ENCODE results near the gene CCDC142. TPM values are rescaled to one million over a fixed set of nuclear protein-coding genes. Genes with fewer than 3 reads are reported as not detected.
"Not testable (repeated sequence)": the region's sequence is repeated elsewhere in the genome, so short reads cannot be mapped to it uniquely, and the experiment has no call there.

The CCDC142 gene
- total RNA-seq, 5 donors from 2014 or later (not counting 1 experiment from before 2014, with no cell fraction given) = 16.1 to 59.3 (median 56.7) TPM

- DNase-seq = no peak
- Mint-ChIP-seq H3K27ac (no peak overlapping the region), H3K36me3 (no peaks in the 10 kb centered on the region), H3K4me3 (no peak overlapping the region), H3K27me3 (peaks cover 0 to 2% of the 10 kb centered on the region in 2 donors), H3K4me1 (peaks cover 26 to 30% (median 29%) of the 10 kb centered on the region in 3 donors), H3K9me3 (no peaks in the 10 kb centered on the region)
- ATAC-seq (replicated peaks in 1 of 4) = no peak
- CTCF ChIA-PET = interaction anchor here in 1 of 2 donors (0.6 kb wide), 1 partner anchor 52 kb away, joined by 3 read pairs; no protein-coding TSS in a partner anchor
- H3K4me1 ChIP-seq (ENCODE audit: control insufficient read depth in 1 of 2, extremely low read depth in 1 of 2, insufficient read depth in 2 of 2, low read length in 2 of 2) = peaks cover 17 to 24% of the 10 kb centered on the region in 2 experiments
- 100% methylated on average over 2 of the region's 3 CpGs for WGBS (ENCODE audit: insufficient coverage)
- H3K27me3 ChIP-seq (replicated peaks in 1 of 2; ENCODE audit: control insufficient read depth in 2 of 2, extremely low read depth in 1 of 2, insufficient read depth in 2 of 2, low read length in 1 of 2) = no peaks in the 10 kb centered on the region
- POLR2A ChIA-PET = no interaction called here
- no peaks in the 10 kb centered on the region for H3K9me3 ChIP-seq
- no peak overlapping the region for H3K27ac ChIP-seq (ENCODE audit: low read length)
- no peak overlapping the region for H3K4me3 ChIP-seq (ENCODE audit: control insufficient read depth in 1 of 2, extremely low read depth in 1 of 2, low read length in 1 of 2)
- H3K36me3 ChIP-seq (ENCODE audit: control insufficient read depth in 2 of 2, extremely low read depth in 1 of 2, insufficient read depth in 1 of 2, low read length in 1 of 2) = no peaks in the 10 kb centered on the region
Observed at GRCh38 chr2:74450570-74451190, 32.1 kb downstream of the CCDC142 start.

GRCh38 chr2:74448771-74449170 lies 34.0 kb downstream of the CCDC142 start:
- H3K9me3 Mint-ChIP-seq = no peaks in the 10 kb centered on the region
- no peaks in the 10 kb centered on the region for H3K36me3 Mint-ChIP-seq
- Histone ChIP-seq H3K27ac (ENCODE audit: low read length) (no peak overlapping the region), H3K36me3 (ENCODE audit: control insufficient read depth in 2 of 2, extremely low read depth in 1 of 2, insufficient read depth in 1 of 2, low read length in 1 of 2) (no peaks in the 10 kb centered on the region), H3K27me3 (replicated peaks in 1 of 2; ENCODE audit: control insufficient read depth in 2 of 2, extremely low read depth in 1 of 2, insufficient read depth in 2 of 2, low read length in 1 of 2) (peaks cover 0 to 6% of the 10 kb centered on the region in 2 experiments), H3K4me3 (ENCODE audit: control insufficient read depth in 1 of 2, extremely low read depth in 1 of 2, low read length in 1 of 2) (no peak overlapping the region), H3K4me1 (ENCODE audit: control insufficient read depth in 1 of 2, extremely low read depth in 1 of 2, insufficient read depth in 2 of 2, low read length in 2 of 2) (peaks cover 8 to 16% of the 10 kb centered on the region in 2 experiments), H3K9me3 (no peaks in the 10 kb centered on the region)
- peaks cover 3 to 8% of the 10 kb centered on the region in 2 donors for H3K27me3 Mint-ChIP-seq
- WGBS (ENCODE audit: insufficient coverage) = 100% methylated on average over 1 of the region's 2 CpGs
- H3K4me3 Mint-ChIP-seq = no peak overlapping the region
- ATAC-seq (replicated peaks in 1 of 4) (no peak), DNase-seq (no peak)
- ChIA-PET CTCF (no interaction called here), POLR2A (no interaction called here)
- peaks cover 11 to 17% (median 15%) of the 10 kb centered on the region in 3 donors for H3K4me1 Mint-ChIP-seq
- H3K27ac Mint-ChIP-seq = no peak overlapping the region

GRCh38 chr2:74447230-74447999 lies 35.4 kb downstream of the CCDC142 start:
- no peak for ATAC-seq (replicated peaks in 1 of 4)
- Histone ChIP-seq H3K4me1 (ENCODE audit: control insufficient read depth in 1 of 2, extremely low read depth in 1 of 2, insufficient read depth in 2 of 2, low read length in 2 of 2) (peaks cover 2 to 7% of the 10 kb centered on the region in 2 experiments), H3K27me3 (replicated peaks in 1 of 2; ENCODE audit: control insufficient read depth in 2 of 2, extremely low read depth in 1 of 2, insufficient read depth in 2 of 2, low read length in 1 of 2) (peaks cover under 1 to 18% of the 10 kb centered on the region in 2 experiments), H3K36me3 (ENCODE audit: control insufficient read depth in 2 of 2, extremely low read depth in 1 of 2, insufficient read depth in 1 of 2, low read length in 1 of 2) (no peaks in the 10 kb centered on the region), H3K9me3 (no peaks in the 10 kb centered on the region), H3K4me3 (ENCODE audit: control insufficient read depth in 1 of 2, extremely low read depth in 1 of 2, low read length in 1 of 2) (no peak overlapping the region), H3K27ac (ENCODE audit: low read length) (no peak overlapping the region)
- peaks cover 5 to 13% of the 10 kb centered on the region in 2 donors for H3K27me3 Mint-ChIP-seq
- H3K4me1 Mint-ChIP-seq = peaks cover 3 to 8% (median 6%) of the 10 kb centered on the region in 3 donors
- H3K9me3 Mint-ChIP-seq = no peaks in the 10 kb centered on the region
- no peak overlapping the region for H3K4me3 Mint-ChIP-seq
- POLR2A ChIA-PET = no interaction called here
- no peak for DNase-seq
- CTCF ChIA-PET = no interaction called here
- H3K27ac Mint-ChIP-seq = no peak overlapping the region
- WGBS (ENCODE audit: insufficient coverage) = 100% methylated on average over 1 of the region's 5 CpGs
- no peaks in the 10 kb centered on the region for H3K36me3 Mint-ChIP-seq

- H3K9me3 Mint-ChIP-seq = no peaks in the 10 kb centered on the region
- WGBS (ENCODE audit: insufficient coverage) = 38% methylated on average over 1 of the region's 5 CpGs
Observed at GRCh38 chr2:74444498-74445318, 38.1 kb downstream of the CCDC142 start.

GRCh38 chr2:74442483-74443297 lies 40.1 kb downstream of the CCDC142 start:
- CTCF ChIA-PET = interaction anchor here in 1 of 2 donors (0.7 kb wide), 1 partner anchor 31 kb away, joined by 3 read pairs; no protein-coding TSS in a partner anchor
- WGBS (ENCODE audit: insufficient coverage) = 100% methylated on average over 2 of the region's 16 CpGs
- H3K27me3 ChIP-seq (replicated peaks in 1 of 2; ENCODE audit: control insufficient read depth in 2 of 2, extremely low read depth in 1 of 2, insufficient read depth in 2 of 2, low read length in 1 of 2) = peaks cover 4 to 54% of the 10 kb centered on the region in 2 experiments
- POLR2A ChIA-PET; H3K27ac ChIP-seq (ENCODE audit: low read length); H3K27ac Mint-ChIP-seq; H3K9me3 Mint-ChIP-seq; H3K36me3 ChIP-seq (ENCODE audit: control insufficient read depth in 2 of 2, extremely low read depth in 1 of 2, insufficient read depth in 1 of 2, low read length in 1 of 2); ATAC-seq (replicated peaks in 1 of 4); H3K36me3 Mint-ChIP-seq; DNase-seq; H3K9me3 ChIP-seq: not testable (repeated sequence)
- peaks cover 0 to 26% of the 10 kb centered on the region in 2 experiments for H3K4me1 ChIP-seq (ENCODE audit: control insufficient read depth in 1 of 2, extremely low read depth in 1 of 2, insufficient read depth in 2 of 2, low read length in 2 of 2)
- H3K4me3 ChIP-seq (ENCODE audit: control insufficient read depth in 1 of 2, extremely low read depth in 1 of 2, low read length in 1 of 2) = peak overlapping the region in 1 of 2 donors; percentile 35
- Mint-ChIP-seq H3K4me3 (peak overlapping the region; percentile 56 to 77 (median 59)), H3K4me1 (peaks cover 13 to 15% (median 14%) of the 10 kb centered on the region in 3 donors), H3K27me3 (peaks cover 21 to 44% of the 10 kb centered on the region in 2 donors)

More at GRCh38 chr2:74444498-74445318, 38.1 kb downstream of the CCDC142 start:
- Mint-ChIP-seq H3K27ac (no peak overlapping the region), H3K27me3 (peaks cover 13 to 31% of the 10 kb centered on the region in 2 donors), H3K4me3 (no peak overlapping the region), H3K36me3 (no peaks in the 10 kb centered on the region), H3K4me1 (peaks cover 13 to 15% (median 13%) of the 10 kb centered on the region in 3 donors)
- no peak overlapping the region for H3K4me3 ChIP-seq (ENCODE audit: control insufficient read depth in 1 of 2, extremely low read depth in 1 of 2, low read length in 1 of 2)
- H3K27me3 ChIP-seq (replicated peaks in 1 of 2; ENCODE audit: control insufficient read depth in 2 of 2, extremely low read depth in 1 of 2, insufficient read depth in 2 of 2, low read length in 1 of 2) = peaks cover 4 to 44% of the 10 kb centered on the region in 2 experiments
- no peaks in the 10 kb centered on the region for H3K9me3 ChIP-seq
- ATAC-seq (replicated peaks in 1 of 4) (no peak), DNase-seq (no peak)
- H3K27ac ChIP-seq (ENCODE audit: low read length) = no peak overlapping the region
- H3K36me3 ChIP-seq (ENCODE audit: control insufficient read depth in 2 of 2, extremely low read depth in 1 of 2, insufficient read depth in 1 of 2, low read length in 1 of 2) = no peaks in the 10 kb centered on the region
- H3K4me1 ChIP-seq (ENCODE audit: control insufficient read depth in 1 of 2, extremely low read depth in 1 of 2, insufficient read depth in 2 of 2, low read length in 2 of 2) = peaks cover 0 to 26% of the 10 kb centered on the region in 2 experiments
- ChIA-PET POLR2A (interaction anchor here in 1 of 2 donors (0.6 kb wide), 1 partner anchor 64 kb away, joined by 3 read pairs; no protein-coding TSS in a partner anchor), CTCF (interaction anchor here in 1 of 2 donors (0.6 kb wide), 1 partner anchor 227 kb away, joined by 3 read pairs; no protein-coding TSS in a partner anchor)

Data from T-cell (primary cell).